DMS53 treated with DMSO at 0.1 percent for 48 hours (cell line): ENCODE measurements around the gene TMPRSS11A.
A peak's percentile ranks its signal among the peaks of the same experiment; 100 is the strongest.

Experiments used
- DNase-seq: peaks from one replicate; lab custom pipeline; 2025; ENCODE audit not compliant: unreplicated experiment; lab: John Stamatoyannopoulos, UW

Gene TMPRSS11A

DNA sequence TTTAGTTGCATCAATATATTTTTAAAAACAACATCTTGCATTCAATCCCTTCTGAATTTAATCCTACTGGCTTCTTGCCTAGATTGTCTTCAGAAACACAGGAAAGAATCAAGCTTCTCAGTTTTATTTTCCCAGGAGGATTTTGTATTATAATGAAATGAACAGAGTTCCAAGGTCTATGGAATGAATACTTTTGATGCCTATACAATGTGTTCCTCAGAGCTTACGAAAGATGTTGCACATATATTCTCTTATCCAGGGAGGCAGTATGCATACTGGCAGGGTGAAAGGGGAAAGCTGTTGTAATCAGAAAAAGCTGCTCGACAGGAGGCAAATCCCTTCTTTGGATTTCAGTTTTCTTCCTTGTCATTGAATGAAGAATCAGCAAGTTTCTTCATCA, 88.3 kb downstream of the TMPRSS11A start:
- no peak for DNase-seq

DNA sequence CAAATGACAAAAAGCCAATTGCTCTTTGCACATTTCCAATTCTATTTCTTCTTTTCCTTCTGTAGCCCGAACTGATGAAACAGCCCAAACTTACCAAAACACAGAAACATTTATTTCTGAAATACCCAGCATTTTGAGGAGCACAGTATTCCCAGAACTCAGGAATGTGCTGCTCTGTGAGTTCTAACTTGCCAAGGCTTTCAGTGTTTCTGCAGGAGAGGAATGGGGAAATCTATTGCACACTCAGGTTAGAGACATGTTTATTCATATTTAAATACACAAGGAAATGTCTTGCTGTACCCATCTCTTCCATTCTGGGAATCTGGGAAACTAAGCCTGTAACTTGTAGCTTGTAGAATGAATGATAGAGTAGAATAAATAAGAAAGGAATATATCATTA, 90.2 kb downstream of the TMPRSS11A start:
- no peak for DNase-seq

DNA sequence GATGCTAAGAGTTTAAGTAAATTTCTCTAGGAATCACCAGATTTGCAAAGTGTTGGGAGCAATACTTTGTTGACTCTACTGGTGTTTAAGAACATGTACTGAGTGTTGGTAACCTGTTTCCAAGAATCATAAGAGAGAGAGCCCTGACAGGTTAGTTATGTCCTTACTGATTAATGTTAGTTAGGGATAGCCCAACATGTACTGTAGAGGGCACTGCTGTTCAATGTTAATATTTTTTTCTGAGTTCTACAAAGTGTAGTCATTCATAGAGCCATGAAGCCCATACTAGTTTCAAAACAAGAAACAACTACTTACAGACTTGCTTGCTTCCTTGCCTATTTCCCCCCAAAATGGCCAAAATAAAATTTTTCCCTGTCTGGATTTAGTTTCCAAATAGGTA, 91.4 kb downstream of the TMPRSS11A start:
- peak; percentile 27 for DNase-seq

GRCh38 chr4:67869580-67870190, 93.6 kb downstream of the TMPRSS11A start:
- no peak for DNase-seq

- DNase-seq: no peak
These were observed 101.8 kb downstream of the TMPRSS11A start for GRCh38 chr4:67861513-67861912.
